ENCODE measurements around the gene RPH3AL. TPM values are rescaled to one million over a fixed set of nuclear protein-coding genes. Genes with fewer than 3 reads are reported as not detected.

RPH3AL gene
- total and polyA plus RNA-seq, 2 of the 8 experiments (the other 6 are each of a cell fraction or from before 2014, with no cell fraction given), result 5.6 to 5.8 TPM

GRCh38 chr17:297758-298157 lies 54.8 kb downstream of the RPH3AL start:
- no peak for DNase-seq (ENCODE audit: low read depth in 1 of 2, low spot score in 2 of 2)
- peak overlapping the region; percentile 54 for H4K91ac ChIP-seq (replicated peaks; ENCODE audit: insufficient read length, low read length)
- H2BK20ac ChIP-seq (ENCODE audit: low read length), result no peak overlapping the region
- no peaks in the 10 kb centered on the region for H3K79me2 ChIP-seq (ENCODE audit: control insufficient read depth in 1 of 2, insufficient read depth in 2 of 2, low read length in 2 of 2)
- no peaks in the 10 kb centered on the region for H3K9me3 ChIP-seq (ENCODE audit: insufficient read depth in 2 of 2, low read depth in 1 of 2, low read length in 1 of 2)
- no peak overlapping the region for H2BK12ac ChIP-seq (ENCODE audit: low read depth, low read length)
- H3K4me1 ChIP-seq (replicated peaks in 1 of 4; ENCODE audit: control insufficient read depth in 3 of 4, insufficient read depth in 4 of 4, low read length in 3 of 4), result no peaks in the 10 kb centered on the region
- H2BK5ac ChIP-seq (ENCODE audit: low read depth, low read length), result no peak overlapping the region; the same call in 1 of the 2 replicates
- H3K4me3 ChIP-seq (ENCODE audit: extremely low read depth in 1 of 4, insufficient read depth in 2 of 4, low read depth in 3 of 4, low read length in 4 of 4), result no peak overlapping the region
- WGBS, 2 experiments (ENCODE audit: extremely low coverage in 1 of 2, insufficient coverage in 1 of 2, insufficient read length in 1 of 2, insufficient replicate concordance in 2 of 2, low coverage in 1 of 2, low lambda C conversion rate in 2 of 2, missing lambda C conversion rate in 1 of 2), result 86% methylated on average over 10 of the region's 10 CpGs; no CpG with 5 or more reads in 1 of the 2 experiments
- H2AFZ ChIP-seq (ENCODE audit: low read length), result no peak overlapping the region
- H3K9ac ChIP-seq (replicated peaks in 1 of 4; ENCODE audit: extremely low read depth in 1 of 4, low read depth in 3 of 4, low read length in 3 of 4), result no peak overlapping the region
- no peaks in the 10 kb centered on the region for H4K20me1 ChIP-seq (replicated peaks in 1 of 2; ENCODE audit: control insufficient read depth in 1 of 2, insufficient read depth in 2 of 2, low read length in 2 of 2)
- H3K4me2 ChIP-seq (ENCODE audit: insufficient read depth in 1 of 2, low read depth in 2 of 2, low read length in 2 of 2), result no peak overlapping the region
- no peak overlapping the region for H4K5ac ChIP-seq (ENCODE audit: insufficient read length, low read depth, low read length)
- POLR2A ChIA-PET (ENCODE audit: partially characterized antibody), result no interaction called here
- no peak overlapping the region for H3K56ac ChIP-seq (replicated peaks; ENCODE audit: insufficient read length, low read depth, low read length)
- no peak overlapping the region for H3K18ac ChIP-seq (ENCODE audit: extremely low read depth, low read length)
- H3K4ac ChIP-seq (replicated peaks; ENCODE audit: insufficient read length, low read depth, low read length), result no peak overlapping the region
- no peak for FAIRE-seq
- H3K14ac ChIP-seq (ENCODE audit: insufficient read length), result no peak overlapping the region
- H3K23me2 ChIP-seq (ENCODE audit: low read depth, low read length), result no peaks in the 10 kb centered on the region
- no peak overlapping the region for H2BK15ac ChIP-seq (ENCODE audit: low read length)
- H2AK5ac ChIP-seq (ENCODE audit: low read depth, low read length), result no peak overlapping the region
- no peaks in the 10 kb centered on the region for H3K79me1 ChIP-seq (ENCODE audit: low read depth, low read length)
- no peaks in the 10 kb centered on the region for H3K36me3 ChIP-seq (ENCODE audit: control insufficient read depth in 2 of 4, insufficient read depth in 4 of 4, low read length in 3 of 4)
- no peak overlapping the region for H2BK120ac ChIP-seq (replicated peaks; ENCODE audit: low read depth, low read length)
- CTCF ChIA-PET (ENCODE audit: partially characterized antibody), result interaction anchor here (0.8 to 2.5 kb wide), 5 partner anchors 11 to 33 kb away, joined by 3 to 12 read pairs (median 3); no protein-coding TSS in a partner anchor
- no peak overlapping the region; the same call in 1 of the 2 replicates for H4K8ac ChIP-seq (ENCODE audit: extremely low read depth, insufficient read depth, low read length)
- H3K23ac ChIP-seq (ENCODE audit: insufficient read length), result no peak overlapping the region
- H3K27ac ChIP-seq (ENCODE audit: low read depth, low read length), result no peak overlapping the region
- H3K27me3 ChIP-seq (replicated peaks in 1 of 4; ENCODE audit: control insufficient read depth in 3 of 4, extremely low read depth in 1 of 4, insufficient read depth in 3 of 4, low read length in 3 of 4), result no peaks in the 10 kb centered on the region; a peak in 1 of 7 replicates
- TF ChIP-seq BRCA1 (IDR thresholded peaks at IDR 0.05; ENCODE audit: low read depth, low read length) (no peak), TAF1 (IDR thresholded peaks at IDR 0.05; ENCODE audit: low read depth, low read length) (no peak), MAFK (IDR thresholded peaks at IDR 0.05; ENCODE audit: low read depth, low read length) (no peak), KDM4A (IDR thresholded peaks at IDR 0.05; ENCODE audit: low read depth, low read length, severe bottlenecking) (no peak), CREB1 (IDR thresholded peaks at IDR 0.05) (no peak), CHD1 (IDR thresholded peaks at IDR 0.05; ENCODE audit: low read depth, low read length) (no peak), SIRT6 (IDR thresholded peaks at IDR 0.05; ENCODE audit: low read length) (no peak), SIX5 (IDR thresholded peaks at IDR 0.05; ENCODE audit: low read depth, low read length) (no peak), TCF12 (IDR thresholded peaks at IDR 0.05; ENCODE audit: low read depth, low read length) (no peak), TAF7 (optimal IDR thresholded peaks at IDR 0.05; ENCODE audit: borderline replicate concordance, low read depth, low read length) (no peak), KDM5A (IDR thresholded peaks at IDR 0.05; ENCODE audit: low read length) (no peak), RBBP5 (IDR thresholded peaks at IDR 0.05; ENCODE audit: borderline replicate concordance, low read depth, low read length) (no peak)
- TF ChIP-seq, protein P1, sequence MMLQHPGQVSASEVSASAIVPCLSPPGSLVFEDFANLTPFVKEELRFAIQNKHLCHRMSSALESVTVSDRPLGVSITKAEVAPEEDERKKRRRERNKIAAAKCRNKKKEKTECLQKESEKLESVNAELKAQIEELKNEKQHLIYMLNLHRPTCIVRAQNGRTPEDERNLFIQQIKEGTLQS (IDR thresholded peaks at IDR 0.05; ENCODE audit: insufficient read depth, low read depth, low read length), result no peak
- TF ChIP-seq, protein P2, sequence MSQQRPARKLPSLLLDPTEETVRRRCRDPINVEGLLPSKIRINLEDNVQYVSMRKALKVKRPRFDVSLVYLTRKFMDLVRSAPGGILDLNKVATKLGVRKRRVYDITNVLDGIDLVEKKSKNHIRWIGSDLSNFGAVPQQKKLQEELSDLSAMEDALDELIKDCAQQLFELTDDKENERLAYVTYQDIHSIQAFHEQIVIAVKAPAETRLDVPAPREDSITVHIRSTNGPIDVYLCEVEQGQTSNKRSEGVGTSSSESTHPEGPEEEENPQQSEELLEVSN (IDR thresholded peaks at IDR 0.05), result no peak

Measured in H1 (cell line).